DOHH2 (cell line): ENCODE data around the gene ROR2.

ENCODE experiments used
- H3F3A ChIP-seq: fragments of 200-600 bp; sonication (generic), shearing (Covaris generic); 2 replicates; pipeline ENCODE4 v1.6.0; 2016; ENCODE audit warnings: antibody characterized with exemption, mild to moderate bottlenecking; ENCODE audit not compliant: control insufficient read depth, insufficient read depth
- H3K27ac ChIP-seq: fragments of 200-600 bp; sonication (generic); 2 replicates; pipeline ENCODE4 v1.5.1; 2014; ENCODE audit warnings: low read depth, mild to moderate bottlenecking, low read length, moderate library complexity
- H3K27me3 ChIP-seq: fragments of 200-600 bp; sonication (generic); 2 replicates; pipeline ENCODE4 v1.6.1; 2014; ENCODE audit warnings: mild to moderate bottlenecking, low read length, mixed read lengths; ENCODE audit not compliant: control insufficient read depth
- H3K36me3 ChIP-seq: fragments of 200-600 bp; sonication (generic); 2 replicates; pipeline ENCODE4 v1.6.1; 2014; ENCODE audit warnings: mild to moderate bottlenecking, low read length, moderate library complexity, mixed read lengths; ENCODE audit not compliant: control insufficient read depth
- H3K4me1 ChIP-seq: fragments of 200-600 bp; sonication (generic); 2 replicates; pipeline ENCODE4 v1.6.1; 2014; ENCODE audit warnings: mild to moderate bottlenecking, low read length, mixed read lengths; ENCODE audit not compliant: control insufficient read depth
- H3K4me2 ChIP-seq: fragments of 200-600 bp; sonication (generic); 2 replicates; pipeline ENCODE4 v1.6.0; 2014; ENCODE audit warnings: mild to moderate bottlenecking, low read length, moderate library complexity
- H3K4me3 ChIP-seq: fragments of 200-600 bp; sonication (generic); 2 replicates; pipeline ENCODE4 v1.5.1; 2014; ENCODE audit warnings: mild to moderate bottlenecking, low read length, mixed read lengths
- H3K79me2 ChIP-seq: fragments of 200-600 bp; sonication (generic); 2 replicates; pipeline ENCODE4 v1.6.1; 2014; ENCODE audit warnings: mild to moderate bottlenecking, low read length, mixed read lengths; ENCODE audit not compliant: control insufficient read depth
- H3K9me2 ChIP-seq: fragments of 200-600 bp; sonication (generic); replicated peaks from 2 replicates; pipeline ENCODE4 v1.6.1; 2014; ENCODE audit warnings: mild to moderate bottlenecking, low read length, mixed read lengths; ENCODE audit not compliant: control insufficient read depth
- H3K9me3 ChIP-seq: fragments of 200-600 bp; sonication (generic); 2 replicates; pipeline ENCODE4 v1.6.1; 2014; ENCODE audit warnings: antibody characterized with exemption, low read length, mixed read lengths; ENCODE audit not compliant: control insufficient read depth, insufficient read depth
- H4K20me1 ChIP-seq: fragments of 200-600 bp; sonication (generic); 2 replicates; pipeline ENCODE4 v1.6.0; 2014; ENCODE audit warnings: low read depth, mild to moderate bottlenecking, antibody characterized with exemption, low read length, moderate library complexity; ENCODE audit not compliant: control insufficient read depth, insufficient read depth
- EZH2phosphoT487 ChIP-seq: fragments of 200-600 bp; sonication (generic); IDR thresholded peaks from 2 replicates; pipeline ENCODE4 v1.6.1; 2017; ENCODE audit warnings: borderline replicate concordance, mild to moderate bottlenecking, antibody characterized with exemption, low read length, moderate library complexity, mixed read lengths
- TF ChIP-seq, protein P1 (sequence below): fragments of 200-600 bp; sonication (generic); IDR thresholded peaks from one replicate; pipeline ENCODE4 v1.5.1; 2014; ENCODE audit warnings: antibody characterized with exemption, mild to moderate bottlenecking, low read depth, low read length; ENCODE audit not compliant: poor library complexity, severe bottlenecking

Gene ROR2

DNA sequence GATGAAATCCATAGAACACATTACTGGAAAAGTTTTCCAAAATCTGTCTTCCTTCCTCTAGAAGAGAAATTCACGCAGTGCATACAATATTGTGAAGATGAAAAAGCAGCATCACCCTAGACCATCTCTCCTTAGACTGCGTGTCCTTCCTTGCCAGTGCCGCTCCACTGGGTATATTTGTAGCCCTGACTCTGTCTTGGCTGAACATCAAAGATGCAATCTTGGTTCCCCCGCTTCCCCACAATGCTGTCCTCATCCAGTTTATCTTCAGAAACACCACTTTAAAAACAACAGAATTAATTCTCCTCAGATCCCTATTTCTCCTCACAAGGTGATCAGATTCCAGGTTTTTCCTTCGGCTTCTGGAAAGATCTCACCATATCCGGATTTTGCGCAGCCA is 53.9 kb downstream of the ROR2 start:
- Histone ChIP-seq H3K4me3 (no peak overlapping the region), H3F3A (no peaks in the 10 kb centered on the region), H3K27ac (no peak overlapping the region), H3K79me2 (no peaks in the 10 kb centered on the region), H3K9me2 (no peaks in the 10 kb centered on the region), H3K4me1 (no peaks in the 10 kb centered on the region), H4K20me1 (no peaks in the 10 kb centered on the region), H3K27me3 (no peaks in the 10 kb centered on the region), H3K9me3 (no peaks in the 10 kb centered on the region), H3K4me2 (no peak overlapping the region), H3K36me3 (no peaks in the 10 kb centered on the region)
- TF ChIP-seq EZH2phosphoT487, result no peak
- TF ChIP-seq, protein P1, sequence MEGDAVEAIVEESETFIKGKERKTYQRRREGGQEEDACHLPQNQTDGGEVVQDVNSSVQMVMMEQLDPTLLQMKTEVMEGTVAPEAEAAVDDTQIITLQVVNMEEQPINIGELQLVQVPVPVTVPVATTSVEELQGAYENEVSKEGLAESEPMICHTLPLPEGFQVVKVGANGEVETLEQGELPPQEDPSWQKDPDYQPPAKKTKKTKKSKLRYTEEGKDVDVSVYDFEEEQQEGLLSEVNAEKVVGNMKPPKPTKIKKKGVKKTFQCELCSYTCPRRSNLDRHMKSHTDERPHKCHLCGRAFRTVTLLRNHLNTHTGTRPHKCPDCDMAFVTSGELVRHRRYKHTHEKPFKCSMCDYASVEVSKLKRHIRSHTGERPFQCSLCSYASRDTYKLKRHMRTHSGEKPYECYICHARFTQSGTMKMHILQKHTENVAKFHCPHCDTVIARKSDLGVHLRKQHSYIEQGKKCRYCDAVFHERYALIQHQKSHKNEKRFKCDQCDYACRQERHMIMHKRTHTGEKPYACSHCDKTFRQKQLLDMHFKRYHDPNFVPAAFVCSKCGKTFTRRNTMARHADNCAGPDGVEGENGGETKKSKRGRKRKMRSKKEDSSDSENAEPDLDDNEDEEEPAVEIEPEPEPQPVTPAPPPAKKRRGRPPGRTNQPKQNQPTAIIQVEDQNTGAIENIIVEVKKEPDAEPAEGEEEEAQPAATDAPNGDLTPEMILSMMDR, result no peak

DNA sequence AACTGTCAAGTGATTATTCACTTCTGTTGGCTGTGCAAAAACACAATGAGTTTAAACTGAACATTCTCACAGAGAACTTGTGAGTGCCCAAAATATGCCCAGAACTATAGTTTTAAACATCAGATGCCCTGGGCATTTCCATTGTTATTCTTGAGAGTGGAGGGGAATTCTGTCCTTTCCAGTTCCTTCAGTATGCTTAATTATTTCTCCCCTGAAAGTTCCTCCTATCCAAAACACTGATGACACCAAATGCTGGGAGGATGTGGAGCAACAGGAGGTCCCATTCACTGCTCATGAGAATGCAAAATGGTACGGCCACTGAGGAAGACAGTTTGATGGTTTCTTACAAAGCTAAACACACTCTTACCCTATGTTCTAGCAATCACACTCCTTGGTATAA is 55.5 kb downstream of the ROR2 start:
- no peaks in the 10 kb centered on the region for H3K79me2 ChIP-seq
- no peaks in the 10 kb centered on the region for H3K4me1 ChIP-seq
- no peaks in the 10 kb centered on the region for H4K20me1 ChIP-seq
- no peak overlapping the region for H3K27ac ChIP-seq
- H3K4me3 ChIP-seq, result no peak overlapping the region
- H3K4me2 ChIP-seq, result no peak overlapping the region
- H3K27me3 ChIP-seq, result no peaks in the 10 kb centered on the region
- no peaks in the 10 kb centered on the region for H3K9me3 ChIP-seq
- H3K36me3 ChIP-seq, result no peaks in the 10 kb centered on the region
- no peaks in the 10 kb centered on the region for H3K9me2 ChIP-seq
- H3F3A ChIP-seq, result no peaks in the 10 kb centered on the region
- TF ChIP-seq EZH2phosphoT487, result no peak
- TF ChIP-seq, protein P1, result no peak

DNA sequence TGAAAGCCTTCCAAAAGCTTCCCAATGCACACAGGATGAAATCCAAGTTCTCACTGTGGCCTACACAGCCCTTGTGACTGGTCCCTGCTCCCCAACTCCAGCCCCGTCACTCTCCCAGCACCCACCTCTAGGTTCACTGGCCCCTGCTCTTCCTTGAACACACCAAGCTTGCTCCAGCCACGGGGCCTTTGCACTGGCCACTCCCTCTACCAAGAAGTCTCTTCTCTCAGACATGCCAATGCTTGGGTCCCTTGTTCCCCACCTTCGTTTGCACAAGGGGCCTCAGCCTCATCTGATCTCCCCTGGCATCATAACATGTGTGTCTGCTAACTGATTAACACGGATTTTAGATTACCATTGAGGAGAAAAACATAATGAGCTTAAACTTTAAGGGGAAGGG is 56.0 kb downstream of the ROR2 start:
- Histone ChIP-seq H3K27ac (no peak overlapping the region), H3K27me3 (no peaks in the 10 kb centered on the region), H3F3A (no peaks in the 10 kb centered on the region), H3K79me2 (no peaks in the 10 kb centered on the region), H3K4me3 (no peak overlapping the region), H3K4me1 (no peaks in the 10 kb centered on the region), H3K4me2 (no peak overlapping the region), H3K9me3 (no peaks in the 10 kb centered on the region), H3K36me3 (no peaks in the 10 kb centered on the region), H3K9me2 (no peaks in the 10 kb centered on the region), H4K20me1 (no peaks in the 10 kb centered on the region)
- TF ChIP-seq EZH2phosphoT487, result no peak

DNA sequence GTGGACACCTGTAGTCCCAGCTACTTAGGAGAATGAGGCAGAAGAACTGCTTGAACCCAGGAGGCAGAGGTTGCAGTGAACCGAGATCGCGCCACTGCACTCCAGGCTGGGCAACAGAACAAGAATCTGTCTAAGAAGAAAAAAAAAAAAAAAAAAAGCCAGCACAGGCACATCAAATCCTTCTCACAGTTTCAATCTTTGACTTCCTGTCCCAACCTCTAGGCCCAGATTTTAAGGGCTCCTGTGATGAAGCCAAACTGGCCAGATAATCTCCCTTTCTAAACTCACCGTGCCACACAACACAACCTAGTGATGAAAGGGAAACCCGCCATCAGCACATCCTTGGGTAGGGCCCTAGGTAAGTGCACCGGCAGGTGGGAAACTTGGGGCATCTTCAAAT is 58.1 kb downstream of the ROR2 start:
- Histone ChIP-seq H3K9me3 (no peaks in the 10 kb centered on the region), H3K27me3 (no peaks in the 10 kb centered on the region), H3K9me2 (no peaks in the 10 kb centered on the region), H3K36me3 (no peaks in the 10 kb centered on the region), H3K79me2 (no peaks in the 10 kb centered on the region), H3K4me2 (no peak overlapping the region), H4K20me1 (no peaks in the 10 kb centered on the region), H3F3A (no peaks in the 10 kb centered on the region), H3K4me3 (no peak overlapping the region), H3K4me1 (no peaks in the 10 kb centered on the region), H3K27ac (no peak overlapping the region)
- TF ChIP-seq EZH2phosphoT487, result no peak
- TF ChIP-seq, protein P1, result no peak
